Esophagus squamous epithelium (tissue), 4 donors: ENCODE measurements around the gene KISS1.

ENCODE experiments used
- CTCF ChIP-seq, 6 experiments: fragments of 450-650 bp in 4 of 6; fragments of 200-600 bp in 2 of 6; sonication (generic) in 2 of 6; IDR thresholded peaks; one replicate each; pipeline ENCODE4 v1.5.1; 2016 to 2019; ENCODE audit warnings: antibody characterized with exemption in 6 of 6, mild to moderate bottlenecking in 4 of 6, moderate library complexity in 4 of 6
- POLR2A ChIP-seq, 4 donors: fragments of 450-650 bp; IDR thresholded peaks; one replicate each; pipeline ENCODE4 v1.6.1; 2017; ENCODE audit warnings: antibody characterized with exemption in 4 of 4, mild to moderate bottlenecking in 4 of 4, moderate library complexity in 3 of 4

GRCh38 chr1:204171751-204172178 lies 24.5 kb downstream of the KISS1 start:
- no peak for TF ChIP-seq CTCF (IDR thresholded peaks at IDR 0.05)
- TF ChIP-seq POLR2A (IDR thresholded peaks at IDR 0.05): no peak
